DMS79 (cell line): ENCODE measurements around the gene AMPD1.

Experiments
- DNase-seq: peaks from one replicate; lab custom pipeline; 2025; lab: John Stamatoyannopoulos, UW

Gene AMPD1

GRCh38 chr1:114632427-114632826 lies 62.9 kb downstream of the AMPD1 start:
- no peak for DNase-seq

DNA sequence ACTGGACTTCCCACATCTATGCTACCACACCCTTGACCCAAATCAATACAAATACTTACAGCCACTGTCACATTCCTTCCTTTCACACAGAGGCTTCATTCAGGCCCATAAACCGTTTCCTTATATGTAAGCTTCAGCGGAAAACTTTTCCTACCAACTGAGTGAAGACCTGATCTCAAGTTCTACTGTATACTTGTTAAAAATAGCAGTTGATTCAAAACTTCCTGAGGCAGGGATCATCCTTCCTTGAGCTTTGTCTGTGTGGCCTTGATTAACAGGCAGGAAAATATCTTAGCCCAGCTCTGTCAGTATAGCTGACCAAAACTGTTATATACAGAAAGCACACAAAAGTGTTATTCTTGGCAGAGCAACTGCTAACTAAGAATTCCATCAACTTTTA lies 68.2 kb downstream of the AMPD1 start:
- no peak for DNase-seq

- DNase-seq: no peak
These were observed 72.0 kb downstream of the AMPD1 start for GRCh38 chr1:114623364-114623763.
